Testis (tissue), 3 donors: ENCODE results near the gene EFCAB14. TPM values are rescaled to one million over a fixed set of nuclear protein-coding genes. Genes with fewer than 3 reads are reported as not detected.
"Not testable (repeated sequence)": the region's sequence is repeated elsewhere in the genome, so short reads cannot be mapped to it uniquely, and the experiment has no call there.

Source experiments
- DNase-seq: peaks from one replicate; pipeline ENCODE4 v3.0.0-alpha.2; 2019
- H3K27ac ChIP-seq, 2 donors: fragments of 200-600 bp; sonication (generic); one replicate each; pipeline ENCODE4 v1.5.1; 2019
- H3K27me3 ChIP-seq: fragments of 200-600 bp; sonication (generic); one replicate; pipeline ENCODE4 v1.5.1; 2019
- H3K36me3 ChIP-seq: fragments of 200-600 bp; sonication (generic); one replicate; pipeline ENCODE4 v1.5.1; 2017; ENCODE audit warnings: low read depth; ENCODE audit errors: missing control alignments
- H3K4me1 ChIP-seq: fragments of 200-600 bp; sonication (generic); one replicate; pipeline ENCODE4 v1.5.1; 2019
- H3K4me3 ChIP-seq, 2 donors: fragments of 200-600 bp; sonication (generic); one replicate each; pipeline ENCODE4 v1.5.1; 2017 to 2019
- H3K9me3 ChIP-seq: fragments of 200-600 bp; sonication (generic); one replicate; pipeline ENCODE4 v1.5.1; 2017
- POLR2A ChIP-seq: fragments of 450-650 bp; IDR thresholded peaks from one replicate; pipeline ENCODE4 v1.6.1; 2017; ENCODE audit warnings: antibody characterized with exemption, mild to moderate bottlenecking, moderate library complexity
- WGBS, 2 donors: methylation state at CpG; one replicate each; pipeline ENCODE4 v1.1.5; 2018; 5-methylcytosine and 5-hydroxymethylcytosine counted together
- intact Hi-C: fragments of 100-400 bp; cut with DNase I; formaldehyde crosslinking; loops from one replicate; pipeline ENCODE4 v1.15.1; 2023; ENCODE audit warnings: low total_unique reads
- polyA plus RNA-seq: library from polyadenylated mRNA; stranded (reverse); fragments of 350-450 nt; fragmentation: Illumina TruSeq; extraction: RNeasy Lipid Tissue Mini Kit (QIAGEN cat#74804); gene quantifications from one replicate; pipeline ENCODE4 v1.2.3, GENCODE V29; 2014; ENCODE audit warnings: low read depth, low replicate concordance; ENCODE audit not compliant: insufficient read depth
- total RNA-seq, 2 donors: library from RNA; depleted of rRNA; stranded (reverse); fragments of >200 nt; gene quantifications; one replicate each; pipeline ENCODE4 v1.2.3, GENCODE V29; 2016
- TF ChIP-seq, protein P1 (sequence below), 3 experiments: fragments of 450-650 bp in 2 of 3; fragments of 200-600 bp in 1 of 3; sonication (generic) in 1 of 3; IDR thresholded peaks; one replicate each; pipeline ENCODE4 v1.5.1; 2016 to 2019; ENCODE audit warnings: antibody characterized with exemption in 3 of 3, mild to moderate bottlenecking in 2 of 3, moderate library complexity in 1 of 3

The EFCAB14 gene
- total and polyA plus RNA-seq, 3 donors from 2014 or later: 76.6 to 94.0 (median 77.8) TPM

GRCh38 chr1:46654012-46654411, 64.9 kb downstream of the EFCAB14 start:
- H3K4me3 ChIP-seq: no peak overlapping the region
- H3K36me3 ChIP-seq: no peaks in the 10 kb centered on the region
- no peak overlapping the region for H3K27ac ChIP-seq
- H3K4me1 ChIP-seq: no peaks in the 10 kb centered on the region
- DNase-seq: no peak
- TF ChIP-seq POLR2A: no peak
- TF ChIP-seq, protein P1, sequence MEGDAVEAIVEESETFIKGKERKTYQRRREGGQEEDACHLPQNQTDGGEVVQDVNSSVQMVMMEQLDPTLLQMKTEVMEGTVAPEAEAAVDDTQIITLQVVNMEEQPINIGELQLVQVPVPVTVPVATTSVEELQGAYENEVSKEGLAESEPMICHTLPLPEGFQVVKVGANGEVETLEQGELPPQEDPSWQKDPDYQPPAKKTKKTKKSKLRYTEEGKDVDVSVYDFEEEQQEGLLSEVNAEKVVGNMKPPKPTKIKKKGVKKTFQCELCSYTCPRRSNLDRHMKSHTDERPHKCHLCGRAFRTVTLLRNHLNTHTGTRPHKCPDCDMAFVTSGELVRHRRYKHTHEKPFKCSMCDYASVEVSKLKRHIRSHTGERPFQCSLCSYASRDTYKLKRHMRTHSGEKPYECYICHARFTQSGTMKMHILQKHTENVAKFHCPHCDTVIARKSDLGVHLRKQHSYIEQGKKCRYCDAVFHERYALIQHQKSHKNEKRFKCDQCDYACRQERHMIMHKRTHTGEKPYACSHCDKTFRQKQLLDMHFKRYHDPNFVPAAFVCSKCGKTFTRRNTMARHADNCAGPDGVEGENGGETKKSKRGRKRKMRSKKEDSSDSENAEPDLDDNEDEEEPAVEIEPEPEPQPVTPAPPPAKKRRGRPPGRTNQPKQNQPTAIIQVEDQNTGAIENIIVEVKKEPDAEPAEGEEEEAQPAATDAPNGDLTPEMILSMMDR (IDR thresholded peaks at IDR 0.05): no peak
- no peaks in the 10 kb centered on the region for H3K27me3 ChIP-seq
- no peaks in the 10 kb centered on the region for H3K9me3 ChIP-seq
- intact Hi-C loops: no loop called here
- 76 to 95% methylated on average over 1 of the region's 1 CpG for WGBS, 2 donors

DNA sequence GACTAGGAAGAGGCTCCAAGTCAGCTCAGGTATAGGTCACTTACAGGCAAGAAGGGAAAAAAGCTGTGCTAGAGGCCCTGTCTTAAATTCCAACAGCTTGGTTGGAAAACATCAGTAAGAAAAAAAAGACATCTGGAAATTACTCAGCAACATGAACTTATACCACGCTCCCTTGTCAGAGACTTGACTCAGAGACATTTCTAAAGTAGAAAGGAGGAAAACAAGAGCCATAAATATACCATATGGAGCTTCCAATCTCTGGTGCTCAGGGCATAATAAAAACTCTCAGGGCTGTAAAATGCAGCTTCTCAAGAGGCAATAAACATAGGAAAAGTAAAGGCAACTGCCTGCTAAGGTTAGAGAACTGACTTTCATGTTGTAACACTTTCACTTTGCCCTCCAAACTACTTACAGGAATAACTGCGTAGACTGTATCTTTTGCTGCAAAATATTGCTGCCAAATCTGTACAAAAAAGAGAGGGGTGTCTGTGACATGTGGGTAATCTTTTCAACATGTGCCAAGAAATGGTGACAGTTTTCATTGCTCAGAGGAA, 65.4 kb downstream of the EFCAB14 start:
- H3K27ac ChIP-seq: no peak overlapping the region
- no peak for TF ChIP-seq POLR2A
- TF ChIP-seq, protein P1 (IDR thresholded peaks at IDR 0.05): no peak
- no peak for DNase-seq
- intact Hi-C loops: no loop called here
- H3K27me3 ChIP-seq: no peaks in the 10 kb centered on the region
- H3K4me1 ChIP-seq: no peaks in the 10 kb centered on the region
- no peaks in the 10 kb centered on the region for H3K36me3 ChIP-seq
- H3K4me3 ChIP-seq: no peak overlapping the region
- H3K9me3 ChIP-seq: no peaks in the 10 kb centered on the region
- 74 to 86% methylated on average over 2 of the region's 2 CpGs for WGBS, 2 donors

DNA sequence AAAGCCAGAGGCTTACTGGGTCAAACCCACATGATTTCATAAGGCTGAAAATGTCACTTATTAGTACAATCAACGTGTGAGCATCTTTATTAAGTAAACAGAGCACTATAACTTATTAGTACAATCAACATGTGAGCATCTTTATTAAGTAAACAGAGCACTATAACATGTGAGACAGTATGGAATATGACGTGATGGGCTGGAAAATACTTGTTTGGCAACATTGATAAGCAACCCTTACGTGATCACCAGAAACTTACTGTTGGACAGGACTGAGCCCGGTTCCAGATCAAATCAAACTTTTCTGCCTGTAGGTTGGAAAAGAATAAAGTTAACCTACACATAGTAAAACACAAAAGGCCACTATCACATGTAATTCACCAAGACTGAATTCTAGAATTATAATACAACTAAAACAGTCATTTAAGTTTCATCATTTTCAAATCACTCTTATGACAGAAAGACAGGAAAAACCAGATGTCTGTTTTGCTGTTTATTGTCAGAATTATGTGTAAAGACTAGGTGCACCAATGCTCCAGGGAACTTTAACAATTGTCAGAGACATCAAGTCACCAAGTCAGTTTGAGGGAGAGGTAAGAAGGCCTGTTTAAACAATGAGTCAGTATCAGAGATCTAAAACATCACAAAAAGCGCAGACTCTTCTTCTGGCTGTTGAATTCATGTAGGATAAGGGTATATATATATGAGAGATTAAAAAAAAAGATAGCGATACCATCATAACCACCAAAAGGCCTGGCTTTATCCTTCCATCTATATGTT, 66.4 kb downstream of the EFCAB14 start:
- intact Hi-C loops: no loop called here
- H3K4me3 ChIP-seq: no peak overlapping the region
- H3K9me3 ChIP-seq: no peaks in the 10 kb centered on the region
- H3K27ac ChIP-seq: no peak overlapping the region
- TF ChIP-seq, protein P1 (IDR thresholded peaks at IDR 0.05): no peak
- no peak for TF ChIP-seq POLR2A
- H3K4me1 ChIP-seq: no peaks in the 10 kb centered on the region
- 69 to 74% methylated on average over 6 of the region's 6 CpGs for WGBS, 2 donors
- no peaks in the 10 kb centered on the region for H3K36me3 ChIP-seq
- DNase-seq: no peak
- no peaks in the 10 kb centered on the region for H3K27me3 ChIP-seq

DNA sequence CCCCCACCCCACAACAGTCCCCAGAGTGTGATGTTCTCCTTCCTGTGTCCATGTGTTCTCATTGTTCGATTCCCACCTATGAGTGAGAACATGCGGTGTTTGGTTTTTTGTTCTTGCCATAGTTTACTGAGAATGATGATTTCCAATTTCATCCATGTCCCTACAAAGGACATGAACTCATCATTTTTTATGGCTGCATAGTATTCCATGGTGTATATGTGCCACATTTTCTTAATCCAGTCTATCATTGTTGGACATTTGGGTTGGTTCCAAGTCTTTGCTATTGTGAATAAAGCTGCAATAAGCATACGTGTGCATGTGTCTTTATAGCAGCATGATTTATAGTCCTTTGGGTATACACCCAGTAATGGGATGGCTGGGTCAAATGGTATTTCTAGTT, 67.8 kb downstream of the EFCAB14 start:
- intact Hi-C loops, H3K36me3 ChIP-seq: not testable (repeated sequence)
- WGBS, 2 donors: 96 to 100% methylated on average over 2 to 3 of the region's 3 CpGs

GRCh38 chr1:46650491-46650890, 68.4 kb downstream of the EFCAB14 start:
- 97 to 98% methylated on average over 3 of the region's 3 CpGs for WGBS, 2 donors
- H3K27ac ChIP-seq: no peak overlapping the region
- TF ChIP-seq POLR2A: no peak
- TF ChIP-seq, protein P1 (IDR thresholded peaks at IDR 0.05): no peak
- no peaks in the 10 kb centered on the region for H3K4me1 ChIP-seq
- no peaks in the 10 kb centered on the region for H3K9me3 ChIP-seq
- H3K27me3 ChIP-seq: no peaks in the 10 kb centered on the region
- intact Hi-C loops: no loop called here
- no peaks in the 10 kb centered on the region for H3K36me3 ChIP-seq
- DNase-seq: no peak
- H3K4me3 ChIP-seq: no peak overlapping the region

More for the DNA sequence above, 67.8 kb downstream of the EFCAB14 start:
- not testable (repeated sequence) for H3K4me3 ChIP-seq, H3K9me3 ChIP-seq, H3K4me1 ChIP-seq, DNase-seq, H3K27ac ChIP-seq, H3K27me3 ChIP-seq
